Stomach (tissue), 4 donors: Measurements from ENCODE around the gene CDC14B.

ENCODE experiments used
- CTCF ChIP-seq, 7 experiments: fragments of 450-650 bp in 4 of 7; fragments of 200-600 bp in 3 of 7; sonication (generic) in 3 of 7; IDR thresholded peaks; one replicate each; pipeline ENCODE4 v1.5.1; 2016 to 2019; ENCODE audit warnings: antibody characterized with exemption in 7 of 7, control low read depth in 2 of 7, mild to moderate bottlenecking in 1 of 7
- EP300 ChIP-seq: sonication (generic); formaldehyde crosslinking; IDR thresholded peaks from one replicate; pipeline ENCODE4 v1.6.1; 2017; ENCODE audit warnings: antibody characterized with exemption
- POLR2A ChIP-seq, 4 donors: fragments of 450-650 bp; IDR thresholded peaks; one replicate each; pipeline ENCODE4 v1.6.1; 2016; ENCODE audit warnings: antibody characterized with exemption in 4 of 4, control low read depth in 2 of 4, mild to moderate bottlenecking in 1 of 4, moderate library complexity in 1 of 4

- TF ChIP-seq POLR2A (IDR thresholded peaks at IDR 0.05) (no peak), EP300 (no peak), CTCF (IDR thresholded peaks at IDR 0.05) (no peak)
Observed at GRCh38 chr9:96636368-96636767, 16.7 kb upstream of the CDC14B start.
